ENCODE measurements around the gene WIPI1.
"Not testable (repeated sequence)": the region's sequence is repeated elsewhere in the genome, so short reads cannot be mapped to it uniquely, and the experiment has no call there.

WIPI1 gene

DNA sequence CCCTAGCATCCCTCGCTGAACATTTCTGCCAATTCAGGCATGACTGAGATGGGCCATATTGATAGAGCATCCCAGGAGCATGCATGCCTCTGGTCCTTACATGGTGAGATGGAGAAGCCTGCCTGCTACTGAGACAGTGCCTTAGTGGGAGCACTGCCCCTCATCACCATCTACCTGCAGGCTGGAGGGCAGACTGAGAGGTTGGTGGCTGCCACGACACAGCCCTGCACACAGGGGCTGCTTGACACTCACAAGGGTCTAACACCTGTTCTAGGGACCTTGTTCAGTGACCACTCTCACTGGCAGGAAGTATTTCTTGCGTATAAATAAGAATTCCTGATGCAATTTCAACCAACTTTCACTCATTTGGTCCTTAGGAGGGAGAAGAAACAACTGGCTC lies 34.0 kb downstream of the WIPI1 start:
- H3K9me3 ChIP-seq (ENCODE audit: low read depth, low read length), result no peaks in the 10 kb centered on the region
- no peak overlapping the region for H3K4me3 ChIP-seq
- H3K9ac ChIP-seq (ENCODE audit: insufficient read length), result no peak overlapping the region
- no peak for DNase-seq (ENCODE audit: low read depth, low spot score)
- H3K36me3 ChIP-seq (ENCODE audit: insufficient read depth, low read length), result no peaks in the 10 kb centered on the region
- H3K27ac ChIP-seq, result no peak overlapping the region
- TF ChIP-seq POLR2AphosphoS5 (IDR thresholded peaks at IDR 0.05; ENCODE audit: borderline replicate concordance, low read depth, low read length) (no peak), FOXP2 (optimal IDR thresholded peaks at IDR 0.05; ENCODE audit: control extremely low read depth, extremely low read length, insufficient read depth) (no peak), EZH2 (IDR thresholded peaks at IDR 0.05) (no peak)

- no peak for DNase-seq (ENCODE audit: low read depth, low spot score)
- Histone ChIP-seq H3K36me3 (ENCODE audit: insufficient read depth, low read length) (no peaks in the 10 kb centered on the region), H3K4me3 (no peak overlapping the region), H3K9ac (ENCODE audit: insufficient read length) (no peak overlapping the region), H3K27ac (no peak overlapping the region), H3K9me3 (ENCODE audit: low read depth, low read length) (no peaks in the 10 kb centered on the region)
- TF ChIP-seq POLR2AphosphoS5 (IDR thresholded peaks at IDR 0.05; ENCODE audit: borderline replicate concordance, low read depth, low read length) (no peak), FOXP2 (optimal IDR thresholded peaks at IDR 0.05; ENCODE audit: control extremely low read depth, extremely low read length, insufficient read depth) (no peak), EZH2 (IDR thresholded peaks at IDR 0.05) (no peak)
Measured at GRCh38 chr17:68422821-68423220, 34.5 kb downstream of the WIPI1 start.

- H3K27ac ChIP-seq, result no peak overlapping the region
- no peak for DNase-seq (ENCODE audit: low read depth, low spot score)
- H3K4me3 ChIP-seq, result no peak overlapping the region
- H3K36me3 ChIP-seq (ENCODE audit: insufficient read depth, low read length), result no peaks in the 10 kb centered on the region
- H3K9ac ChIP-seq (ENCODE audit: insufficient read length), result no peak overlapping the region
- TF ChIP-seq FOXP2 (optimal IDR thresholded peaks at IDR 0.05; ENCODE audit: control extremely low read depth, extremely low read length, insufficient read depth), result no peak
- TF ChIP-seq POLR2AphosphoS5 (IDR thresholded peaks at IDR 0.05; ENCODE audit: borderline replicate concordance, low read depth, low read length), result no peak
- TF ChIP-seq EZH2 (IDR thresholded peaks at IDR 0.05), result no peak
- H3K9me3 ChIP-seq (ENCODE audit: low read depth, low read length), result no peaks in the 10 kb centered on the region
Measured at GRCh38 chr17:68421486-68421885, 35.8 kb downstream of the WIPI1 start.

DNA sequence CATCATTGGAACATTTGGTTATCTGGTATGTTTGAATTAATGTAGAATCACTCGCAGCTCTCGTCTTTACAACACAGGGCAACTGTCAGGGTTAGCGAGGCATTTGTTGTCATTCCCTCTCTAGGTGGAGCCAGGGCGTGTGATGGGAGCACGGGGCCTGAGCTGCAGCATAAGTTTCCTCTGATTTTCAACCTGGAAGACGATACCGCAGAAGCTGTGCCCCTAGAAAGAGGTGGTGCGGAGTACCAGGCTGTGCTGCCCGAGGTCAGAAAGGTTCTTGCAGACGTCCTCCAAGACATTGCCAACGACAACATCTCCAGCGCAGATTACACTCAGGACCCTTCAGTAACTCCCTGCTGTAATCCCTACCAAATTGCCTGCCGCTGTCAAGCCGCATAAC lies 37.2 kb downstream of the WIPI1 start:
- no peak for DNase-seq (ENCODE audit: low read depth, low spot score)
- TF ChIP-seq POLR2AphosphoS5 (IDR thresholded peaks at IDR 0.05; ENCODE audit: borderline replicate concordance, low read depth, low read length), result no peak
- TF ChIP-seq EZH2 (IDR thresholded peaks at IDR 0.05), result no peak
- no peak for TF ChIP-seq FOXP2 (optimal IDR thresholded peaks at IDR 0.05; ENCODE audit: control extremely low read depth, extremely low read length, insufficient read depth)
- H3K9me3 ChIP-seq (ENCODE audit: low read depth, low read length), result no peaks in the 10 kb centered on the region
- no peak overlapping the region for H3K27ac ChIP-seq
- H3K36me3 ChIP-seq (ENCODE audit: insufficient read depth, low read length), result no peaks in the 10 kb centered on the region
- no peak overlapping the region for H3K4me3 ChIP-seq
- H3K9ac ChIP-seq (ENCODE audit: insufficient read length), result no peak overlapping the region

- Histone ChIP-seq H3K9me3 (ENCODE audit: low read depth, low read length) (no peaks in the 10 kb centered on the region), H3K4me3 (no peak overlapping the region), H3K9ac (ENCODE audit: insufficient read length) (no peak overlapping the region), H3K36me3 (ENCODE audit: insufficient read depth, low read length) (no peaks in the 10 kb centered on the region), H3K27ac (no peak overlapping the region)
- DNase-seq (ENCODE audit: low read depth, low spot score), result no peak
- TF ChIP-seq POLR2AphosphoS5 (IDR thresholded peaks at IDR 0.05; ENCODE audit: borderline replicate concordance, low read depth, low read length), result no peak
Measured at GRCh38 chr17:68418876-68419275, 38.4 kb downstream of the WIPI1 start.

GRCh38 chr17:68417317-68417716 lies 40.0 kb downstream of the WIPI1 start:
- Histone ChIP-seq H3K9ac (ENCODE audit: insufficient read length) (no peak overlapping the region), H3K36me3 (ENCODE audit: insufficient read depth, low read length) (no peaks in the 10 kb centered on the region), H3K9me3 (ENCODE audit: low read depth, low read length) (no peaks in the 10 kb centered on the region), H3K27ac (no peak overlapping the region), H3K4me3 (no peak overlapping the region)
- no peak for DNase-seq (ENCODE audit: low read depth, low spot score)
- TF ChIP-seq POLR2AphosphoS5 (IDR thresholded peaks at IDR 0.05; ENCODE audit: borderline replicate concordance, low read depth, low read length), result no peak
- TF ChIP-seq EZH2 (IDR thresholded peaks at IDR 0.05), result no peak
- no peak for TF ChIP-seq FOXP2 (optimal IDR thresholded peaks at IDR 0.05; ENCODE audit: control extremely low read depth, extremely low read length, insufficient read depth)

GRCh38 chr17:68414901-68415300 lies 42.4 kb downstream of the WIPI1 start:
- H3K9me3 ChIP-seq (ENCODE audit: low read depth, low read length); H3K36me3 ChIP-seq (ENCODE audit: insufficient read depth, low read length); H3K9ac ChIP-seq (ENCODE audit: insufficient read length); H3K27ac ChIP-seq; H3K4me3 ChIP-seq; DNase-seq (ENCODE audit: low read depth, low spot score): not testable (repeated sequence)

DNA sequence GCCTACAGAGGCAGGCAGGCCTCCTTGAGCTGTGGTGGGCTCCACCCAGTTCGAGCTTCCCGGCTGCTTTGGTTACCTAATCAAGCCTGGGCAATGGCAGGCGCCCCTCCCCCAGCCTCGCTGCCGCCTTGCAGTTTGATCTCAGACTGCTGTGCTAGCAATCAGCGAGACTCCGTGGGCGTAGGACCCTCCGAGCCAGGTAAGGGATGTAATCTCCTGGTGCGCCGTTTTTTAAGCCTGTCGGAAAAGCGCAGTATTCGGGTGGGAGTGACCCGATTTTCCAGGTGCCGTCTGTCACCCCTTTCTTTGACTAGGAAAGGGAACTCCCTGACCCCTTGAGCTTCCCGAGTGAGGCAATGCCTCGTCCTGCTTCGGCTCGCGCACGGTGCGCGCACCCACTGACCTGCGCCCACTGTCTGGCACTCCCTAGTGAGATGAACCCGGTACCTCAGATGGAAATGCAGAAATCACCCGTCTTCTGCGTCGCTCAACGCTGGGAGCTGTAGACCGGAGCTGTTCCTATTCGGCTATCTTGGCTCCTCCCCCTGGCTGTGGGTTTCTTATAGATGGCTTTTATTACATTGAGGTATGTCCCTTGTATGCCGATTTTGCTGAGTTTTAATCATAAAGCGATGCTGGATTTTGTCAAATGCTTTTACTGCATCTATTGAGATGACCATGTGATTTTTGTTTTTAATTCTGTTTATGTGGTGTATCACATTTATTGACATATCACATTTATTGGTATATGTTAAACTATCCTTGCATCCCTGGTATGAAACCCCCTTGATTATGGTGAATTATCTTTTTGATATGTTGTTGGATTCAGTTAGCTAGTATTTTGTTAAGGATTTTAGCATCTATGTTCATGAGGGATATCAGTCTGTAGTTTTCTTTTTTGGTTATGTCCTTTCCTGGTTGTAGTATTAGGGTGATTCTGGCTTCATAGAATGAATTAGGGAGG lies 43.4 kb downstream of the WIPI1 start:
- H3K9me3 ChIP-seq (ENCODE audit: low read depth, low read length); DNase-seq (ENCODE audit: low read depth, low spot score); H3K36me3 ChIP-seq (ENCODE audit: insufficient read depth, low read length); H3K27ac ChIP-seq; H3K9ac ChIP-seq (ENCODE audit: insufficient read length): not testable (repeated sequence)
- peak overlapping the region; percentile 61 for H3K4me3 ChIP-seq

GRCh38 chr17:68407656-68408055 lies 49.6 kb downstream of the WIPI1 start:
- not testable (repeated sequence) for H3K36me3 ChIP-seq (ENCODE audit: insufficient read depth, low read length); H3K27ac ChIP-seq; DNase-seq (ENCODE audit: low read depth, low spot score); H3K9me3 ChIP-seq (ENCODE audit: low read depth, low read length); H3K4me3 ChIP-seq; H3K9ac ChIP-seq (ENCODE audit: insufficient read length)

GRCh38 chr17:68403837-68404236 lies 53.5 kb downstream of the WIPI1 start:
- not testable (repeated sequence) for H3K27ac ChIP-seq

More at GRCh38 chr17:68403837-68404236, 53.5 kb downstream of the WIPI1 start:
- H3K9ac ChIP-seq (ENCODE audit: insufficient read length); DNase-seq (ENCODE audit: low read depth, low spot score); H3K36me3 ChIP-seq (ENCODE audit: insufficient read depth, low read length); H3K9me3 ChIP-seq (ENCODE audit: low read depth, low read length); H3K4me3 ChIP-seq: not testable (repeated sequence)

All from SK-N-MC (cell line).